ENCODE data around the gene GDF3.

Gene GDF3

GRCh38 chr12:7661741-7662140 lies 33.8 kb downstream of the GDF3 start:
- H3K79me2 ChIP-seq = no peaks in the 10 kb centered on the region
- H3K9me3 ChIP-seq (ENCODE audit: control insufficient read depth, low read length) = no peaks in the 10 kb centered on the region
- H3K4me1 ChIP-seq = no peaks in the 10 kb centered on the region
- H3K9ac ChIP-seq = no peak overlapping the region
- H3K27me3 ChIP-seq (ENCODE audit: control insufficient read depth, insufficient read depth, low read length) = no peaks in the 10 kb centered on the region
- H3K36me3 ChIP-seq (ENCODE audit: control insufficient read depth, insufficient read depth, low read length) = no peaks in the 10 kb centered on the region
- H3K27ac ChIP-seq = no peak overlapping the region
- H2AFZ ChIP-seq = no peak overlapping the region
- no peak for TF ChIP-seq CTCF (IDR thresholded peaks at IDR 0.05)
- H3K4me2 ChIP-seq (ENCODE audit: low read length) = no peak overlapping the region
- no peak overlapping the region for H3K4me3 ChIP-seq (ENCODE audit: low read depth, low read length)

GRCh38 chr12:7656121-7656520 lies 39.5 kb downstream of the GDF3 start:
- Histone ChIP-seq H3K9me3 (ENCODE audit: control insufficient read depth, low read length) (no peaks in the 10 kb centered on the region), H3K9ac (no peak overlapping the region), H3K36me3 (ENCODE audit: control insufficient read depth, insufficient read depth, low read length) (no peaks in the 10 kb centered on the region), H3K4me2 (ENCODE audit: low read length) (no peak overlapping the region), H3K79me2 (no peaks in the 10 kb centered on the region), H3K27me3 (ENCODE audit: control insufficient read depth, insufficient read depth, low read length) (no peaks in the 10 kb centered on the region), H3K4me3 (ENCODE audit: low read depth, low read length) (no peak overlapping the region), H2AFZ (no peak overlapping the region), H3K4me1 (no peaks in the 10 kb centered on the region), H3K27ac (no peak overlapping the region)
- no peak for TF ChIP-seq CTCF (IDR thresholded peaks at IDR 0.05)

- Histone ChIP-seq H3K9ac (no peak overlapping the region), H3K79me2 (no peaks in the 10 kb centered on the region), H3K9me3 (ENCODE audit: control insufficient read depth, low read length) (no peaks in the 10 kb centered on the region), H3K4me1 (no peaks in the 10 kb centered on the region), H3K27ac (no peak overlapping the region), H2AFZ (no peak overlapping the region), H3K36me3 (ENCODE audit: control insufficient read depth, insufficient read depth, low read length) (no peaks in the 10 kb centered on the region), H3K4me2 (ENCODE audit: low read length) (no peak overlapping the region), H3K27me3 (ENCODE audit: control insufficient read depth, insufficient read depth, low read length) (no peaks in the 10 kb centered on the region), H3K4me3 (ENCODE audit: low read depth, low read length) (no peak overlapping the region)
- TF ChIP-seq CTCF (IDR thresholded peaks at IDR 0.05) = no peak
Measured at GRCh38 chr12:7650091-7650490, 45.5 kb downstream of the GDF3 start.

GRCh38 chr12:7647071-7647470 lies 48.5 kb downstream of the GDF3 start:
- no peak overlapping the region for H3K27ac ChIP-seq
- no peak for TF ChIP-seq CTCF (IDR thresholded peaks at IDR 0.05)
- no peaks in the 10 kb centered on the region for H3K79me2 ChIP-seq
- H3K27me3 ChIP-seq (ENCODE audit: control insufficient read depth, insufficient read depth, low read length) = no peaks in the 10 kb centered on the region
- H3K4me1 ChIP-seq = no peaks in the 10 kb centered on the region
- H3K4me2 ChIP-seq (ENCODE audit: low read length) = no peak overlapping the region
- no peaks in the 10 kb centered on the region for H3K9me3 ChIP-seq (ENCODE audit: control insufficient read depth, low read length)
- H3K9ac ChIP-seq = no peak overlapping the region
- no peak overlapping the region for H3K4me3 ChIP-seq (ENCODE audit: low read depth, low read length)
- H2AFZ ChIP-seq = no peak overlapping the region
- no peaks in the 10 kb centered on the region for H3K36me3 ChIP-seq (ENCODE audit: control insufficient read depth, insufficient read depth, low read length)

GRCh38 chr12:7646178-7646475 lies 49.4 kb downstream of the GDF3 start:
- Histone ChIP-seq H3K9ac (no peak overlapping the region), H3K36me3 (ENCODE audit: control insufficient read depth, insufficient read depth, low read length) (no peaks in the 10 kb centered on the region), H3K27ac (no peak overlapping the region), H2AFZ (no peak overlapping the region), H3K4me3 (ENCODE audit: low read depth, low read length) (no peak overlapping the region), H3K9me3 (ENCODE audit: control insufficient read depth, low read length) (no peaks in the 10 kb centered on the region), H3K27me3 (ENCODE audit: control insufficient read depth, insufficient read depth, low read length) (no peaks in the 10 kb centered on the region), H3K4me1 (no peaks in the 10 kb centered on the region), H3K4me2 (ENCODE audit: low read length) (no peak overlapping the region), H3K79me2 (no peaks in the 10 kb centered on the region)
- no peak for TF ChIP-seq CTCF (IDR thresholded peaks at IDR 0.05)
